ENCODE data around the gene SPATS2.
"Not testable (repeated sequence)": the region's sequence is repeated elsewhere in the genome, so short reads cannot be mapped to it uniquely, and the experiment has no call there.

The SPATS2 gene

DNA sequence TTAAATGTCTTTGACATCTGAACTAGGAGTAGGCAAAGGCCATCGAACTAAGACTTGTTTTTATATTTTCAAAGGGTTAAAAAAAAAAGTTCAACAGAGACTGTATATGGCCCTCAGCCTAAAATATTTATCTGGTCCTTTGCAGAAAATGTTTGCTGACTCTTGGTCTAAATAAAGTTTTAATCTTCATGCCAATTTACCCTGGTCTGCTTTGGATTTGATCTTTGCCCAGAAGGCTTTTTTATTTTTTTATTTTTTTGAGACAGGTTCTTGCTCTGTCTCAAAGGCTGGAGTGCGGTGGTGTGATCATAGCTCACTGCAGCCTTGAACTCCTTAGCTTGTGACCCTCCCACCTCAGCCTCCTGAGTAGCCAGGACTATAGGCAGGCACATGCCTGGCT is 47.1 kb downstream of the SPATS2 start:
- DNase-seq = no peak

DNA sequence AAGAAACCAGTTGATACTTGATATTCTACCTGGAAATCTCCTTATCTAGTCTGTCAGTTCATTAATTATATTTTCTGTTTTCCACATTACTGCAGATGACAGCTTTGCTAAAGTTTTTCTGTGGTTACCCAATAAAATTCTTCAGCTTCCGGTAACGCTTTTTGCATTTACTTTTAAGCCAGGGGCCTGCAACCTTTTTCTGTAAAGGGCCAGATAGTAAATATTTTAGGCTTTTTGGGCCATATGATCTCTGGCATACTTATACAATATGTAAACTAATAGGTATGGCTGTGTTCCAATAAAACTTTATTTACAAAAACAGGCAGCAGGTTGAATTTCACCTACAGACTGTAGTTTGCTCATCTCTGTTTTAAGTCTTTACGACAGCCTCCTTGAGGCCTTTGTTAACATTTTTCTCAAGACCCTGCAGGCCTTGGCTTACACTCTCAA is 48.3 kb downstream of the SPATS2 start:
- DNase-seq = no peak

- DNase-seq = no peak
Observed at GRCh38 chr12:49416892-49417291, 49.6 kb downstream of the SPATS2 start.

GRCh38 chr12:49417558-49417957 is 50.3 kb downstream of the SPATS2 start:
- DNase-seq = no peak

- no peak for DNase-seq
Observed at GRCh38 chr12:49420556-49420955, 53.3 kb downstream of the SPATS2 start.

- no peak for DNase-seq
Observed at GRCh38 chr12:49422114-49422513, 54.9 kb downstream of the SPATS2 start.

GRCh38 chr12:49428793-49429192 is 61.5 kb downstream of the SPATS2 start:
- DNase-seq = no peak

GRCh38 chr12:49432616-49433015 is 65.4 kb downstream of the SPATS2 start:
- no peak for DNase-seq

- not testable (repeated sequence) for DNase-seq
Observed at GRCh38 chr12:49436799-49437198, 69.5 kb downstream of the SPATS2 start.

- DNase-seq = no peak
Observed at GRCh38 chr12:49439042-49439441, 71.8 kb downstream of the SPATS2 start.

- no peak for DNase-seq
Observed at GRCh38 chr12:49440035-49440434, 72.8 kb downstream of the SPATS2 start.

DNA sequence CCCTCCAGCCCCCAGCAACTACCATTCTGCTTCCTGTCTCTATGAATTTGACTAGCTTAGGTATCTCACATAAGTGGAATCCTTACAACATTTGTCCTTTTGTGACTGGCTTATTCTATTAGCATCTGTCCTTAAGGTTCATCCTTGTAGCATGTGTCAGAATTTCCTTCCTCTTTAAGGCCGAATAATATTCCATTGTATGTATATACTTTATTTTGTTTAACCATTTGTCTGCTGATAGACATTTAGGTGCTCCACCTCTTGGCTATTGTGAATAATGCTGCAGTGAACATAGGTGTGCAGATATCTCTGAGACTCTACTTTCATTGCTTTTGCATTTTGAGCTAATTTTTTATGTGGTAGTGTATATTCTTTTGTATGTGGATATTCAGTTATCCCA is 75.7 kb downstream of the SPATS2 start:
- no peak for DNase-seq

DNA sequence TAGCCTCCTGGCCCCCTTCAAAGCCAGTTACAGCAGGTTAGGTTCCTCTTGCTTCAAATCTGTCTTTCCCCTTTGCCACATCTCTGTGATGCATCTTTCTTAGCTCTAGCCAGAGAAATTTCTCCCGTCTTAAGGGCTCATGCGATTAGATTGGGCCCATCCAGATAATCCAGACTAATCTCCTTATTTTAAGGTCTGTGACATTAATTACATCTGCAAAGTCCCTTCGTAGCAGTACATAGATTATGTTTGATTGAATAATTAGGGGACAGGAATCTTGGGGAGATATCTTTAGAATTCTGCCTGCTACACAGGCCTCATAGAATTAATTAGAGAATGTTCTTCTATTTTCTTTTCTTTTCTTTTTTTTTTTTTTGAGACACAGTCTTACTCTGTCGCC is 79.3 kb downstream of the SPATS2 start:
- DNase-seq = no peak

DNA sequence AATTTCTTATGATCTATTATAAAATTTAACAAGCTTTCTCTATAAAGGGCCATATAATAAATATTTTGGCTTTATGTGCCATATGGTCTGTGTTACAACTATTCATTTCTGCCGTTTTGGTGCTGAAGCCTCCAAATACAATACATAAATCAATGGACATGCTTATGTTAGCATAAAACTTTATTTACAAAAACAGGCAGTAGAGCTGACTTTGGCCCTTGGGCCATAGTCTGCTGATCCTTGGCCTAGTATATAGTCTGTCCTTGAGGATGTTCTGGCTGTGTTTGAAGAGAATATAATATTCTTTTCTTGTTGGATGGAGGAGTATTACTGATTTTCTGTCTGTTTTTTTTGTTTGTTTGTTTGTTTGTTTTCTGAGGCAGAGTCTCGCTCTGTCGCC is 81.6 kb downstream of the SPATS2 start:
- DNase-seq = no peak

- DNase-seq = no peak
Observed at GRCh38 chr12:49451468-49452259, 84.4 kb downstream of the SPATS2 start.

DNA sequence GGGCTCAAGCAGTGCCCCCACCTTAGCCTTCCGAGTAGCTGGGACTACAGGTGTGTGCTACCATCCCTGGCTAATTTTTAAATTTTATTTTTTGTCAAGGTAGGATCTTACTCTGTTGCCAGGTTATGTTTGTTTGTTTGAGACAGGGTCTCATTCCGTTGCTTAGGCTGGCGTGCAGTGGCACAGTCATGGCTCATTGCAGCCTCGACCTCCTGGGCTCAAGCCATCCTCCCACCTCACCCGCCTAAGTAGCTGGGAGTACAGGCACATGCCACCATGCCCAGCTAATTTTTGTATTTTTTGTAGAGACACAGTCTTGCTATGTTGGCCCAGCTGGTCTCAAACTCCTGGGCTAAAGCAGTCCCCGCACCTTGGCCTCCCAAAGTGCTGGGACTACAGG is 88.2 kb downstream of the SPATS2 start:
- no peak for DNase-seq

GRCh38 chr12:49456131-49456679 is 88.9 kb downstream of the SPATS2 start:
- no peak for DNase-seq

DNA sequence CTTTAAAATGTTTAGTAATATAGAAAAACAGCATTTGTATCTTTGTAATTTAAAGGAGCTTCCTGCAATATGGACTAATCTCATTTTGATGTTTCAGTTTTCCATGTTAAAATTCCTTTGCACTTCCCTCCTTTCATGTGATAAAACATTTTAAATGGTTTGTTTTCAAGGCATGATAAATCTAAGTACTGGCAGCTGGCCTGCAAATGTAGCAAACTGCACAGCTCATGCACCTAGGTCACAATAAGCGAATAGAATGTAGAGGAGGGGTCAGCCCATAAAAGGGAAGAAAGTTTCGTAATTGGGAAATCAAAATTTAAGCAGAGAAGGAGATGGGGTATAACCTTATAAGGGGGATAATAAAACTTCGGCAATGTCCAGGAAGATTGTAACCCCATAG is 91.6 kb downstream of the SPATS2 start:
- no peak for DNase-seq

DNA sequence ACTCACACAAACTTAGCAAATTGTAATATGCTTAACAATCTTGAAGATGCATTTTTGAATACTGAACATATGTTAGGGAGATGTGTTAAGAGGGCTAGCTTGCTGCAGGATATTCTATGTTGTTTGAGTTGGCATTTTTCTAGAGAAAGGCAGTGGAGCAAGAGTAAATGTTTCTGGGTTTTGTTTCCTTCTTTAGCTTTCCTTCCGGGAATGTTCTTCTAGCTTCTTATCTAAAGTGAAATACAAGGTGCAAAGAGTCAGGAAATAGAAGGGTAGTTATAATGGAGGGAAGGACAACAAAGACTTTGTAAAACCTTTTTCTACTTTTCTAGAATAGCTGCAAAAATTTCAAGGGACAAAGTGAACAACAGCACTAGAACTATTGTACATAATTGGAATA is 94.0 kb downstream of the SPATS2 start:
- DNase-seq = no peak

GRCh38 chr12:49462083-49462744 is 95.0 kb downstream of the SPATS2 start:
- no peak for DNase-seq

DNA sequence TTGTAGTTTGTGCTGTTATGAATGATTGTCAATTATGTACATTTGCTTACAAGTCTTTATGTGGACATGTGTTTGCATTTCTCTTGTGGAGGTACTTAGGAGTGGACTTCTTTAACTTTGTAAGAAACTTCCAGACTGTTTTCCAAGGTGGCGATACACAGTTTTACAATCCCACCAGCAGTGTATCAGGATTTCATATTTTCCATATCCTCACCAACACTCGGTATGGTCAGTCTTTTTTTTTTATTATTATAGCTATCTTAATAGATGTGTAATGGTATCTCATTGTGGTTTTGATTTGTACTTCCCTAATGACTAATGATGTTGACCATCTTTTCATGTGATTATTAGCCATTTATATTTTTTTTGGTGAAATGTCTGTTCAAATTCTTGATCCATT is 97.9 kb downstream of the SPATS2 start:
- DNase-seq = no peak

GRCh38 chr12:49470986-49471385 is 103.7 kb downstream of the SPATS2 start:
- DNase-seq = no peak

DNA sequence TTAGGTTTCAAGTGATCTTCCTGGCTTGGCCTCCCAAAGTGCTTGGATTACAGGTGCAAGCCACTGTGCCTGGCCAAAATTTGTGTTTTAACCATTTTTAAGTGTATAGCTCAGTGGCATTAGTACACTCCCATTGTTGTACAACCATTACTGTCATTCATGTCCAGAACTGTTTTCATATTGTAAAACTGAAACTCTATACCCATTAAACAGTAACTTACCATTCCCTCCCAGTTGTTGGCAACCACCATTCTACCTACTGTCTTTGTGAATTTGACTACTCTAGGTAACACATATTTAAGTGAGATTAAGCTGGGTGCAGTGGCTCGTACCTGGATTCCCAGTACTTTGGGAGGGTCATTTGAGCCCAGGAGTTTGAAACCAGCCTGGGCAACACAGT is 104.3 kb downstream of the SPATS2 start:
- DNase-seq = no peak

GRCh38 chr12:49476091-49476490 is 108.8 kb downstream of the SPATS2 start:
- no peak for DNase-seq

All from NCI-H510A treated with DMSO at 0.1 percent for 48 hours (cell line).